Left lung (tissue), 10 donors: ENCODE results near the gene BHLHE23. TPM values are rescaled to one million over a fixed set of nuclear protein-coding genes. Genes with fewer than 3 reads are reported as not detected.

Experiments
- ATAC-seq: fragments of 200-7000 bp; cut with Tn5 transposase; one replicate; pipeline ENCODE4 v1.9.1; 2020; ENCODE audit warnings: moderate library complexity
- DNase-seq, 4 donors: peaks; one replicate each; pipeline ENCODE4 v3.0.0-alpha.2; 2013 to 2020
- H3K27ac ChIP-seq, 2 donors: fragments of 200-600 bp; sonication (generic) in 1 of 2; one replicate each; pipeline versions ENCODE4 v1.5.0 to v1.8.0; 2020 to 2021
- H3K27me3 ChIP-seq, 2 donors: fragments of 200-600 bp; sonication (generic) in 1 of 2; one replicate each; pipeline versions ENCODE4 v1.5.0 to v1.8.0; 2020 to 2021
- H3K36me3 ChIP-seq, 2 donors: fragments of 200-600 bp; sonication (generic) in 1 of 2; one replicate each; pipeline versions ENCODE4 v1.5.0 to v1.8.0; 2020 to 2021
- H3K4me1 ChIP-seq, 2 donors: fragments of 200-600 bp; one replicate each; pipeline ENCODE4 v1.8.0; 2021
- H3K4me3 ChIP-seq, 2 donors: fragments of 200-600 bp; sonication (generic) in 1 of 2; one replicate each; pipeline versions ENCODE4 v1.5.0 to v1.8.0; 2020 to 2021; ENCODE audit warnings: mild to moderate bottlenecking in 1 of 2
- H3K9me3 ChIP-seq, 2 donors: fragments of 200-600 bp; sonication (generic) in 1 of 2; one replicate each; pipeline versions ENCODE4 v1.5.0 to v1.8.0; 2020 to 2021
- CTCF ChIP-seq, 2 donors: fragments of 200-600 bp; sonication (generic) in 1 of 2; IDR thresholded peaks; one replicate each; pipeline versions ENCODE4 v1.5.0 to v1.8.0; 2021; ENCODE audit warnings: antibody characterized with exemption in 2 of 2
- intact Hi-C, 2 donors: fragments of 100-400 bp; cut with DNase I; formaldehyde crosslinking; loops; one replicate each; pipeline versions ENCODE4 v1.11.2 to v1.14.2; 2022
- polyA plus RNA-seq, 6 donors: library from polyadenylated mRNA; unstranded; fragments of 120-200 nt; gene quantifications; one replicate each; pipeline ENCODE4 v1.2.1, GENCODE V29; 2013; ENCODE audit not compliant: insufficient read length in 6 of 6
- total RNA-seq, 2 donors: library from RNA; stranded (reverse); fragmentation: NEBNext Ultra II Directional; extraction: Animal tissue kit (Norgen Biotek cat#: 25700); gene quantifications; one replicate each; pipeline ENCODE4 v1.2.1, GENCODE V29; 2021
- donor health status: DM: no; HTN: yes; CAD: no.
- donor health status: DM: no; HTN: no; CAD: no.

The BHLHE23 gene
- total and polyA plus RNA-seq, 8 donors, result not detected

DNA sequence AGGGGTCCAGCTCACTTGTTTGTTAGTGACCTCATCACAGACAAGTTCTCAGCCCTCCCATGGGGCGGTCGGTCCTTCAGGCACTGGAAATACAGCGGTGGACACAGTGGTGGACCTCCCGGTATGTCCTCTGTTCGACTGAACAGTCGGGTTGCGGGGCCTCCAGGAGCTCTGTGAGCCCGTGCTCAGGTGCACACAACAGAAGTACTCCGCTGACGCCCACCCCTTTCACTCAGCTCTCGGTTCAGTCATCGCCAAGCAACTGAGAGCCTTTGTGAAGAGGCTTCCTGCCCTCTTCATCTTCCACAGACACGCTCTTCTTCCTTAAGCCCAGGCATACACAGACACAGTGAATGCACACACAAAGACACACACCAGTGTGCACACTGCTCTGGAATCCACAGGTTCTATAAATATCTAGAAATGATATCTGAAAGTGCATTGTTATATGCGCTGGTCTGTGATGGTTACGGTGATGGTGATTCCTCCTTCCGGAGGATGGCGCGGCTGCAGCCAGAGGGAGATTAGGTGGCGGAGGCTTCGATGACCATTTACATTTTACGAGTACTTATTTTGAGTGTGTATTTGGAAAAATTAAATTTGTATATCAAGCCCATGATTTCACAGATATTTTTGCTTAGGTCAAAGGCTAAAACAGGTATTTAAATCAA lies 46.8 kb upstream of the BHLHE23 start:
- no peak for ATAC-seq
- peak in 1 of 4 donors; percentile 7 for DNase-seq
- no peak for TF ChIP-seq CTCF (IDR thresholded peaks at IDR 0.05)
- Histone ChIP-seq H3K36me3 (no peaks in the 10 kb centered on the region), H3K27me3 (peaks cover 0 to 76% of the 10 kb centered on the region in 2 donors), H3K4me1 (peaks cover 0 to 8% of the 10 kb centered on the region in 2 donors), H3K4me3 (no peak overlapping the region), H3K27ac (no peak overlapping the region), H3K9me3 (no peaks in the 10 kb centered on the region)
- intact Hi-C loops, result loop anchor here (10.0 kb wide), 2 partner anchors 61 to 131 kb away; no protein-coding TSS in a partner anchor

DNA sequence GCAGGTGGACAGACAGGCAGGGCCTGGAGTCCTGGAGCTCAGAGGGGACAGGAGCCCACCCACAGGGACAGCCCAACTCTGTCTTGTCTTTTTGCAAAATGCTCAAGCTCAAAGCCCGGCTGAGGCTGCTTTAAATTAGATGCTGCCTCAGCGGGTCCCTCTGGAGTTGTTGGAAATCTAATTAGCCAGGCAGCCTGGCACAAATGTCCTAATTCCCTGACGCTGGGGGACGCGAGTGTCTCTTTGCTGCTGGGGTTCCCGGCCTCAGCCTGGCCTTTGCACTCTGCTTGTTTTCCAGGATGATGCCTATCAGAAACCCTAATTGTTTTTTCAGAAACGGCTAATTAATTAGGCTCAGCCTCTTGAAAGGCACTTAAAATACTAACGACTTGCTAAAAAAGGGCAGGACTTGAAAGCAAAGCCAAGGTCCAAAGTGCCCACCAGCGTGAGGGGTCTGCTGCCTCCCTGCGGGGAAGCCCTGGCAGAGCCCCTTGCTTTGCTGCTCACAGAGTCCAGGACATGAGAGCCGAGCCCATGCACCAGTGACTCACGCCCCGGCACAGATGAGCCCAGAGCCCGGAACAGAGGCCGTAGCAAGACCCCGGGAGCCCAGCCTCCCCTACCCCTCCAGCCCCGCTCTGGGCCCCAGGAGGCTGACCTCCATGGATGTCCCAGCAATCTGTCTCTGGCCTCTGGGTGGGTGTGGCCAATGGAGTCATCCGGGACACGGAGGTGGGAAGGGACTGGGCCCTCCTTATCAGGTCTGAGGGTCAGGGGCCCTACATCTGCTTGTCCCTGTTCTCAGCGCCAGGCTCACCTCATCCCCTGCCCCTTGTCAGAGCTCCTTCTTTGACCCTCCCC lies 46.0 kb upstream of the BHLHE23 start:
- Histone ChIP-seq H3K4me3 (no peak overlapping the region), H3K27me3 (peaks cover 0 to 72% of the 10 kb centered on the region in 2 donors), H3K4me1 (peaks cover 0 to 8% of the 10 kb centered on the region in 2 donors), H3K27ac (no peak overlapping the region), H3K9me3 (no peaks in the 10 kb centered on the region), H3K36me3 (no peaks in the 10 kb centered on the region)
- peak in 2 of 4 donors; percentile 17 to 50 for DNase-seq
- TF ChIP-seq CTCF (IDR thresholded peaks at IDR 0.05), result no peak
- intact Hi-C loops, result loop anchor here (10.0 kb wide), 2 partner anchors 62 to 132 kb away; no protein-coding TSS in a partner anchor
- ATAC-seq, result no peak

DNA sequence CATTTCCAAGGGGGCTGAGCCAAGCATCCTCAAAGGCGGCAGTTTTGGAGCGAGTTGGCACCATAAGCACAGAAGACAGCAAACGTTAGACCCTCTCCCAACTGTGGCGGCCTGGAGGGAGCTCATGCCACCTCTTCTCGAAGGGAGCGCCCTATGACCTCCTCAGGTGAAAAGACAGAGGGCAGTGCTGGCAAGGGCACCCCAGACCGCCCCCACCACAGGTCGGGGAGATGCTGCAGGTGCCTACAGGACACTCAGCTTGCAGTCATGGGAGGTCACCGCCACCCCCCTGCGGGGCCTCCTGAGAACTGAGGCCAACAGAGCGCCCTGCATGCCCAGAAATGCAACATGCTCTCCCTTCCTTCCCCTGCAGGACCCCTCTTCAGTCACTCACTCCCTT lies 45.1 kb upstream of the BHLHE23 start:
- Histone ChIP-seq H3K27me3 (peaks cover 0 to 73% of the 10 kb centered on the region in 2 donors), H3K27ac (no peak overlapping the region), H3K9me3 (no peaks in the 10 kb centered on the region), H3K36me3 (no peaks in the 10 kb centered on the region), H3K4me3 (no peak overlapping the region), H3K4me1 (peaks cover 0 to 8% of the 10 kb centered on the region in 2 donors)
- TF ChIP-seq CTCF (IDR thresholded peaks at IDR 0.05), result no peak
- DNase-seq (peak in 1 of 4 donors; percentile 71), ATAC-seq (no peak)
- intact Hi-C loops, result loop anchor here (10.0 kb wide), 2 partner anchors 63 to 133 kb away; no protein-coding TSS in a partner anchor

- no peaks in the 10 kb centered on the region for H3K36me3 ChIP-seq
- no peak for TF ChIP-seq CTCF (IDR thresholded peaks at IDR 0.05)
- H3K4me1 ChIP-seq, result peaks cover 0 to 4% of the 10 kb centered on the region in 2 donors
- peak in 1 of 4 donors; percentile 65 for DNase-seq
- intact Hi-C loops, result loop anchor here (10.0 kb wide), 2 partner anchors 63 to 133 kb away; no protein-coding TSS in a partner anchor
- H3K4me3 ChIP-seq, result no peak overlapping the region
- ATAC-seq, result no peak
- H3K9me3 ChIP-seq, result no peaks in the 10 kb centered on the region
- no peak overlapping the region for H3K27ac ChIP-seq
- peaks cover 0 to 68% of the 10 kb centered on the region in 2 donors for H3K27me3 ChIP-seq
These were observed 44.6 kb upstream of the BHLHE23 start for GRCh38 chr20:63051186-63051860.
